CD4-positive, alpha-beta T cell treated with Interleukin-17A for 4 hours (primary cell): ENCODE results near the gene CMTM3.
"Not testable (repeated sequence)": the region's sequence is repeated elsewhere in the genome, so short reads cannot be mapped to it uniquely, and the experiment has no call there.

Experiments
- DNase-seq: peaks from one replicate; pipeline ENCODE4 v3.0.0-alpha.2; 2020; ENCODE audit warnings: mixed read lengths

Gene CMTM3

GRCh38 chr16:66610111-66610820 lies 5.8 kb downstream of the CMTM3 start:
- no peak for DNase-seq

- not testable (repeated sequence) for DNase-seq
These were observed 7.4 kb downstream of the CMTM3 start for GRCh38 chr16:66611911-66612310.

- no peak for DNase-seq
These were observed 7.9 kb downstream of the CMTM3 start for GRCh38 chr16:66612422-66612821.

- no peak for DNase-seq
These were observed 9.8 kb downstream of the CMTM3 start for GRCh38 chr16:66614161-66614802.

- no peak for DNase-seq
These were observed 11.7 kb downstream of the CMTM3 start for GRCh38 chr16:66616169-66616568.

- no peak for DNase-seq
These were observed 12.1 kb downstream of the CMTM3 start for GRCh38 chr16:66616592-66616991.

GRCh38 chr16:66617010-66617434 lies 12.5 kb downstream of the CMTM3 start:
- DNase-seq: no peak

GRCh38 chr16:66617728-66618127 lies 13.2 kb downstream of the CMTM3 start:
- no peak for DNase-seq

- no peak for DNase-seq
These were observed 14.3 kb downstream of the CMTM3 start for GRCh38 chr16:66618588-66619375.

GRCh38 chr16:66619534-66620428 lies 15.3 kb downstream of the CMTM3 start:
- DNase-seq: no peak

- no peak for DNase-seq
These were observed 15.9 kb downstream of the CMTM3 start for GRCh38 chr16:66620429-66620795.

GRCh38 chr16:66621973-66622372 lies 17.5 kb downstream of the CMTM3 start:
- DNase-seq: no peak

GRCh38 chr16:66622863-66623262 lies 18.4 kb downstream of the CMTM3 start:
- no peak for DNase-seq

GRCh38 chr16:66623755-66624154 lies 19.3 kb downstream of the CMTM3 start:
- no peak for DNase-seq

GRCh38 chr16:66627611-66628378 lies 23.3 kb downstream of the CMTM3 start:
- not testable (repeated sequence) for DNase-seq

GRCh38 chr16:66629856-66630255 lies 25.4 kb downstream of the CMTM3 start:
- no peak for DNase-seq

GRCh38 chr16:66630561-66631260 lies 26.2 kb downstream of the CMTM3 start:
- not testable (repeated sequence) for DNase-seq

GRCh38 chr16:66631558-66631957 lies 27.1 kb downstream of the CMTM3 start:
- DNase-seq: not testable (repeated sequence)

GRCh38 chr16:66634527-66635196 lies 30.2 kb downstream of the CMTM3 start:
- no peak for DNase-seq

- DNase-seq: no peak
These were observed 30.9 kb downstream of the CMTM3 start for GRCh38 chr16:66635406-66635805.

GRCh38 chr16:66636199-66636598 lies 31.7 kb downstream of the CMTM3 start:
- DNase-seq: no peak
